IgD-negative memory B cell (primary cell): Measurements from ENCODE around the gene C19orf44. TPM values are rescaled to one million over a fixed set of nuclear protein-coding genes. Genes with fewer than 3 reads are reported as not detected.
A peak's percentile ranks its signal among the peaks of the same experiment; 100 is the strongest.

ENCODE experiments used
- H3K27ac Mint-ChIP-seq, 3 donors: one replicate each; pipeline ENCODE4 v1.8.0; 2020 to 2022; ENCODE audit warnings: mild to moderate bottlenecking in 3 of 3, mixed read lengths in 3 of 3, moderate library complexity in 1 of 3
- H3K27me3 Mint-ChIP-seq: one replicate; pipeline ENCODE4 v1.8.0; 2021; ENCODE audit warnings: mixed read lengths
- H3K36me3 Mint-ChIP-seq: one replicate; pipeline ENCODE4 v1.8.0; 2020; ENCODE audit warnings: mild to moderate bottlenecking, mixed read lengths
- H3K4me1 Mint-ChIP-seq, 3 donors: one replicate each; pipeline ENCODE4 v1.8.0; 2020 to 2022; ENCODE audit warnings: mixed read lengths in 3 of 3, mild to moderate bottlenecking in 1 of 3
- H3K4me3 Mint-ChIP-seq, 4 donors: one replicate each; pipeline ENCODE4 v1.8.0; 2020 to 2022; ENCODE audit warnings: mild to moderate bottlenecking in 4 of 4, mixed read lengths in 4 of 4, moderate library complexity in 3 of 4
- H3K9me3 Mint-ChIP-seq, 3 donors: one replicate each; pipeline ENCODE4 v1.8.0; 2020 to 2021; ENCODE audit warnings: mixed read lengths in 3 of 3, mild to moderate bottlenecking in 1 of 3
- polyA plus RNA-seq: library from polyadenylated mRNA; unstranded; fragments of 300-500 nt; fragmentation: Illumina TruSeq; gene quantifications from one replicate; pipeline ENCODE4 v1.2.3, GENCODE V29; 2021

Gene C19orf44
- polyA plus RNA-seq, 1 donor from 2014 or later: 3.6 TPM

DNA sequence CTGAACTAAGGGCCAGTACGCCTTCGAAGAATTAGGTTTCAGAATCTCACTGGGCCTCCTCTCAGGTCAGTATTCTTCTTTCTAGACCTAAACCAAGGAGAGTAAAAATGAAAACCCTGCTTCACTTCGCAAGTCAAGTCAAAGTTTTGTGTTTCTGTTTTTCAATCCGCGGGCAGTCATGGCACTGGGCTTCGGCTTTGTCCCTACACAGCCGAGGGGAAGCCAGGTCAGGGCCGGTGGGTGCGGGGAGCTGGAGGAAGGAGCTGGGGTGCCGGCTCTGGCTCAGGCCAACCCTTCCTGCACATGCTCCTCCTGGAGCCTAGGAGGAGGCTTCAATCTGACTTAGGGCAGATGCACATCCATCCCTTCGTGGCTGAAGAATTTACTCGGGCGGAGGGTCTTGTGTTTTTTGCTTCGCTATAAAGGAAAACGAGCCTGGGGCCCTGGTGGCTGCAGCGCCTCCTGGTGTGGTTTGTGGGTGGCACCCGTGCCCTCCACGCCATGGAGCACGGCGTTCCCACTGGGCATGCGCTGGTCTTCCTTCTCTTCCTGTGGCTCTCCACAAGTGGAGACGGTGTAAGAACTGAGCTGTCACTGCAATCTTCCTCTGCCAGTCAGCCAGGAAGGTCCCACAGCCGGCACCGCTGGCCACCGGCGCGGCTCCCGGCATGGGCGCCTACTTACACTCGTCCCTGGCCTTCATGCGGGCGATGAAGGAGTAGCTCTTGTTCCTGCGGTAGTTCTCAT, 22.5 kb downstream of the C19orf44 start:
- peaks cover 2% of the 10 kb centered on the region for H3K36me3 Mint-ChIP-seq
- no peak overlapping the region for H3K4me3 Mint-ChIP-seq

GRCh38 chr19:16519230-16519687, 23.1 kb downstream of the C19orf44 start:
- Mint-ChIP-seq H3K36me3 (peaks cover 4% of the 10 kb centered on the region), H3K4me3 (peak overlapping the region in 1 of 4 donors; percentile 49), H3K4me1 (no peaks in the 10 kb centered on the region), H3K27me3 (no peaks in the 10 kb centered on the region), H3K27ac (peak overlapping the region in 1 of 3 donors; percentile 64), H3K9me3 (no peaks in the 10 kb centered on the region)

More for the DNA sequence above, 22.5 kb downstream of the C19orf44 start:
- Mint-ChIP-seq H3K4me1 (no peaks in the 10 kb centered on the region), H3K9me3 (no peaks in the 10 kb centered on the region), H3K27me3 (no peaks in the 10 kb centered on the region), H3K27ac (peak overlapping the region in 1 of 3 donors; percentile 37)

GRCh38 chr19:16520074-16520973, 24.1 kb downstream of the C19orf44 start:
- Mint-ChIP-seq H3K9me3 (no peaks in the 10 kb centered on the region), H3K27ac (peak overlapping the region in 1 of 3 donors; percentile 64), H3K36me3 (peaks cover 4% of the 10 kb centered on the region)

GRCh38 chr19:16520986-16521624, 24.9 kb downstream of the C19orf44 start:
- Mint-ChIP-seq H3K27ac (no peak overlapping the region), H3K9me3 (no peaks in the 10 kb centered on the region), H3K4me3 (no peak overlapping the region), H3K27me3 (no peaks in the 10 kb centered on the region), H3K36me3 (peaks cover 4% of the 10 kb centered on the region), H3K4me1 (no peaks in the 10 kb centered on the region)

More at GRCh38 chr19:16520074-16520973, 24.1 kb downstream of the C19orf44 start:
- no peaks in the 10 kb centered on the region for H3K4me1 Mint-ChIP-seq
- no peaks in the 10 kb centered on the region for H3K27me3 Mint-ChIP-seq
- H3K4me3 Mint-ChIP-seq: peak overlapping the region in 1 of 4 donors; percentile 52

DNA sequence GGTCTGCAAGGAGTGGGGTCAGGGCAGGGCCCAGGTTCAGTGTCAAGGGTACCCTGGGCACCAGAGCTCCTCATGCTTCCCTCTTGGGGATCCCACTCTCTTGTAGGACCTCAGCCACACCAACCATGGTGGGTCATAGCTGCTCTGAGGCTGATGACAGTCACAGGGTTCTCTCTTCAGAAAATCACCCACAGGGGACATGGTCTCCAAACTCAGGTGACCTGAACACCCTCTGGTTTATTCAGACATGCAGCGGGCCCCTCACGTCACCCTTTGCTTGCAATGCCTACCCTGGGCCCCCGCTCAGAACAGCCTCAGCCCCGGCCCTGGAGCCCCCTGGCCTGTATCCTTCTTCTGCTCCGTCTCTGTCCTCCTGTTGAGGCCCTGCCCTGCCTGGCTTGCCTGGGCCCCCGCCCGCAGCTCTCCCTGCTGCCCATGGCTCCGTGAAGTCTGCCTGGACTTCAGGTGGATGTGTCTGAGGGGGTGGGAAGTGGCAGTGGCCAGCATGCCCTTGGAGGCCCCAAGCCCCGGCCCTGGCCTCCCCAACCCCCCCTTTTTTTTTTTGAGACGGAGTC, 25.6 kb downstream of the C19orf44 start:
- no peaks in the 10 kb centered on the region for H3K27me3 Mint-ChIP-seq
- H3K27ac Mint-ChIP-seq: no peak overlapping the region
- H3K36me3 Mint-ChIP-seq: peaks cover 4% of the 10 kb centered on the region

DNA sequence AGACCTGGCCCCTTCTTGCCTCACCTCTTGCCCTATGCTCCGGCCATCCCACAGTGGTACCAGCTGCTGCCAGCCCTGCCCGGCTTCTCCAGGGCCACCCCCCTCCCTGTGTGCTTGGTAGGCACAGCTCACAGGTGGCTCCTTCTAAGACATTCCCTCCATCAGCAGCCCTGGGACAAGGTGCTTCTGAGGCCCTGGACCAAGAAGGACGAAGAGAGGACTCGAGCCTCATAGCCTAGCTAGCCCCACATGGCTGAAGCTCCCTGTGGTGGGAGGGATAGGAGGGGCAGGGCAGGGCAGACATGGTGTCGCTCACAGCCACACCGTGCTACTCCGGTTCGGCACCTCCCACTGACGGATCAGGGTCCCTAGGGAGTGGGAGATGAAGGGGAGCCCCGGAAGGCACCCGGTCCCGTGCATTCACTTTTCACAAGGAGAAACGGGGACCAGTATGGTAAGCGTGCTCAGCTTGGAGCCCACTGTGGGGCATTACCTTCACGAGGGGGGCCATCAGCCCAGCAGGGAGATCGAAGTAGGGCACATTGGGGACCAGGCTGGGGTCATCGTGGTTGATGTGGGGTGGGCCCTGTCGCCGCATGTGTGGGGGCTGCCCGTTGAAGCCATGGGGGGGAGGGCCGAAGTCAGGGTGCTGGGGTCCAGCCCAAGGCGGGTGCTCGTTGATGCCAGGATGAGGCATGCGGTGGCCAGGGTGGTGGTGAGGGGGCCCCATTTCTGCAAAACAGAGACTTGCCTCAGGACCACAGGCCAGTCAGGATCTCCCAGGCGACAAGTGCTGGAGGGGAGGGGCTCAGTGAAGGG, 26.6 kb downstream of the C19orf44 start:
- Mint-ChIP-seq H3K4me3 (no peak overlapping the region), H3K36me3 (peaks cover 4% of the 10 kb centered on the region), H3K4me1 (no peaks in the 10 kb centered on the region), H3K27me3 (no peaks in the 10 kb centered on the region), H3K27ac (no peak overlapping the region), H3K9me3 (no peaks in the 10 kb centered on the region)

More for the DNA sequence above, 25.6 kb downstream of the C19orf44 start:
- H3K4me3 Mint-ChIP-seq: no peak overlapping the region
- no peaks in the 10 kb centered on the region for H3K9me3 Mint-ChIP-seq
- H3K4me1 Mint-ChIP-seq: no peaks in the 10 kb centered on the region

GRCh38 chr19:16524991-16525734, 29.0 kb downstream of the C19orf44 start:
- H3K4me3 Mint-ChIP-seq: no peak overlapping the region
- peaks cover 4% of the 10 kb centered on the region for H3K36me3 Mint-ChIP-seq

GRCh38 chr19:16525751-16526481, 29.7 kb downstream of the C19orf44 start:
- H3K9me3 Mint-ChIP-seq: no peaks in the 10 kb centered on the region
- H3K27ac Mint-ChIP-seq: no peak overlapping the region
- H3K4me1 Mint-ChIP-seq: no peaks in the 10 kb centered on the region
- H3K36me3 Mint-ChIP-seq: peaks cover 4% of the 10 kb centered on the region
- H3K27me3 Mint-ChIP-seq: no peaks in the 10 kb centered on the region
- H3K4me3 Mint-ChIP-seq: no peak overlapping the region

More at GRCh38 chr19:16524991-16525734, 29.0 kb downstream of the C19orf44 start:
- no peak overlapping the region for H3K27ac Mint-ChIP-seq
- H3K27me3 Mint-ChIP-seq: no peaks in the 10 kb centered on the region
- no peaks in the 10 kb centered on the region for H3K9me3 Mint-ChIP-seq
- H3K4me1 Mint-ChIP-seq: no peaks in the 10 kb centered on the region

DNA sequence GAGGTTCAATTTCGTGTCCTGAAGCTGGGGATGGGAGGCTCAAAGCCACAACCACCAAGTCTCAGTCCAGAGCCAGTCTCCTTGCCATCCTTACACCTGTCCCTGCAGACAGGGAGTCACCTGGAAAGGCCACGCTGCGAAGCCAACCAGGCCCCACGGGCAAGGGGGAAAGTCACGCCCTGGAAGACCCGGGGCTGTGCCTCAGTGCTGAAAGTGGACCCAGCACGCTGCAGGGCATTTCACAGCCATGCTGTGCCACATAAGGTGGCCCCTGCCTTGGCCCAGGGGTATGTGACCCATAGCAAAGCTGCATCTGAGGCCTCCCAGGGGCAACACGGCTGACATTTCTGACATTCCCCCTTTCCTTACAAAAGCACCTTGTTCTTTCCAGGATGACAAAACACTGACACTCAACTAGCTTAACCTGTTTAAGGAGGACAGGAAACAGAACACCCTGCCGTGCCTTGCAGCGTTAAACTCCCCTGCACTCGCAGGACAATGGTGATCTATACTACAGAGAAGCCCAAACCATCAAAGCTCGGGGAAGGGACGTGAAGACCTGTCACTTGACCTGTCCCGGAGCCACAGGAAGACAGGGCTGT, 31.2 kb downstream of the C19orf44 start:
- H3K27me3 Mint-ChIP-seq: no peaks in the 10 kb centered on the region
- H3K27ac Mint-ChIP-seq: no peak overlapping the region
- no peaks in the 10 kb centered on the region for H3K4me1 Mint-ChIP-seq
- no peak overlapping the region for H3K4me3 Mint-ChIP-seq
- H3K9me3 Mint-ChIP-seq: no peaks in the 10 kb centered on the region
- H3K36me3 Mint-ChIP-seq: peaks cover 5% of the 10 kb centered on the region

DNA sequence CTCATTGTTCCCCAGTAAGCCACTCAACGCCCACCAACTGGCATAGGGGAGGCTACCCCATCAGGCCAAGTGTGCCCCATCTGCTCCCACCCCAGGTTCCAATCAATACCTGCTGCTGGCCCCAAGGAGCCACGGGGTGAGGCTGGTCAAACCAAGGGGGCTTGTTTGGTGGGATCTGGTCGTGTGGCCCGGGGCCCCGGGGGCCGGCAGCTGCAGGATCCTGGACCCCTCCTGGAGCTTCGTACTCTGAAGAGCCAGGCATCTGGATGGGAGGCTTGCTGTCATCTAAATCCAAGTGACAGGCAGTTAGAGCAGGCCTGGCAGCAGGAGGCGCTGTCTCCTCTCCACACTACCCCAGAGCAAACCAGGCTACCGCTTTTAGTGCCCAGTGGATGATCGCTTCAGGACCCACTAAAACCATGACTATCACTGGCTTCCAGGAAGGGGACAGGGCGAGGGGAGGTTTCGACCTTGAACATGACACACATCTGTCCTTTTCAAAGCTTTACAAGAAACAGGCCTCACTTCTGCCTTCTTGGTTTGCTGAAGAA, 31.9 kb downstream of the C19orf44 start:
- H3K27ac Mint-ChIP-seq: no peak overlapping the region
- no peak overlapping the region for H3K4me3 Mint-ChIP-seq
- no peaks in the 10 kb centered on the region for H3K4me1 Mint-ChIP-seq
- no peaks in the 10 kb centered on the region for H3K9me3 Mint-ChIP-seq
- H3K27me3 Mint-ChIP-seq: no peaks in the 10 kb centered on the region
- peaks cover 5% of the 10 kb centered on the region for H3K36me3 Mint-ChIP-seq

GRCh38 chr19:16529466-16530144, 33.4 kb downstream of the C19orf44 start:
- Mint-ChIP-seq H3K36me3 (peaks cover 3% of the 10 kb centered on the region), H3K4me3 (peak overlapping the region in 1 of 4 donors; percentile 32), H3K27ac (no peak overlapping the region), H3K27me3 (no peaks in the 10 kb centered on the region), H3K4me1 (no peaks in the 10 kb centered on the region), H3K9me3 (no peaks in the 10 kb centered on the region)
